SJSA1 (cell line): ENCODE measurements around the gene FTCD. TPM values are rescaled to one million over a fixed set of nuclear protein-coding genes. Genes with fewer than 3 reads are reported as not detected.
"Not testable (repeated sequence)": the region's sequence is repeated elsewhere in the genome, so short reads cannot be mapped to it uniquely, and the experiment has no call there.

Source experiments
- DNase-seq, 2 experiments: peaks; one replicate each; pipeline ENCODE4 v3.0.0-alpha.2; 2015 to 2020; ENCODE audit warnings: low spot score in 2 of 2, low read depth in 1 of 2
- H3K27ac ChIP-seq: fragments of 250-450 bp; sonication (Bioruptor Pico); 2 replicates; pipeline ENCODE4 v1.5.1; 2020; ENCODE audit warnings: mild to moderate bottlenecking, moderate library complexity
- H3K27me3 ChIP-seq: fragments of 250-450 bp; sonication (Bioruptor Pico); replicated peaks from 2 replicates; pipeline ENCODE4 v1.5.1; 2020; ENCODE audit warnings: mild to moderate bottlenecking, moderate library complexity
- H3K36me3 ChIP-seq: fragments of 250-450 bp; sonication (Bioruptor Pico); 2 replicates; pipeline ENCODE4 v1.5.1; 2020; ENCODE audit warnings: mild to moderate bottlenecking
- H3K4me1 ChIP-seq: fragments of 250-450 bp; sonication (Bioruptor Pico); replicated peaks from 2 replicates; pipeline ENCODE4 v1.6.1; 2021; ENCODE audit warnings: mild to moderate bottlenecking
- H3K4me3 ChIP-seq: fragments of 250-450 bp; sonication (Bioruptor Pico); 2 replicates; pipeline ENCODE4 v1.5.1; 2020; ENCODE audit warnings: mild to moderate bottlenecking
- H3K9me3 ChIP-seq: fragments of 250-450 bp; sonication (Bioruptor Pico); replicated peaks from 2 replicates; pipeline ENCODE4 v1.5.1; 2020; ENCODE audit warnings: mild to moderate bottlenecking
- total RNA-seq: library from RNA; depleted of rRNA; stranded (reverse); fragments of >200 nt; shearing (Covaris generic); gene quantifications from 2 replicates; pipeline ENCODE4 v1.2.3, GENCODE V29; 2014; rRNA removed

The FTCD gene
- not detected in 2 replicates for total RNA-seq

GRCh38 chr21:46155514-46156377 is at the start of gene FTCD:
TSS of gene FTCD (minus strand) at chr21:46155579. CDS start at chr21:46155523, 56 bp downstream.
- Histone ChIP-seq H3K4me3 (no peak within 1 kb of the TSS), H3K9me3 (no peaks in the 10 kb centered on the region), H3K36me3 (no peaks in the 10 kb centered on the region), H3K27me3 (no peaks in the 10 kb centered on the region), H3K27ac (no peak within 1 kb of the TSS), H3K4me1 (peaks cover 7% of the 10 kb centered on the region)
- peak in 1 of 2 experiments; percentile 38 for DNase-seq

- no peak for DNase-seq
- H3K36me3 ChIP-seq = peaks cover 19% of the 10 kb centered on the region
- H3K27ac ChIP-seq = no peak overlapping the region
- no peaks in the 10 kb centered on the region for H3K27me3 ChIP-seq
- no peaks in the 10 kb centered on the region for H3K4me1 ChIP-seq
- H3K9me3 ChIP-seq = no peaks in the 10 kb centered on the region
- no peak overlapping the region for H3K4me3 ChIP-seq
Observed at GRCh38 chr21:46205166-46205565, 49.8 kb upstream of the FTCD start.

GRCh38 chr21:46203203-46203600 is 47.8 kb upstream of the FTCD start:
- Histone ChIP-seq H3K27me3 (no peaks in the 10 kb centered on the region), H3K36me3 (peaks cover 18% of the 10 kb centered on the region), H3K4me3 (no peak overlapping the region), H3K9me3 (no peaks in the 10 kb centered on the region), H3K4me1 (no peaks in the 10 kb centered on the region), H3K27ac (no peak overlapping the region)
- DNase-seq = no peak

GRCh38 chr21:46202592-46203202 is 47.3 kb upstream of the FTCD start:
- Histone ChIP-seq H3K36me3 (peaks cover 18% of the 10 kb centered on the region), H3K27ac (no peak overlapping the region), H3K9me3 (no peaks in the 10 kb centered on the region), H3K4me3 (no peak overlapping the region), H3K4me1 (no peaks in the 10 kb centered on the region), H3K27me3 (no peaks in the 10 kb centered on the region)
- DNase-seq = no peak

GRCh38 chr21:46200877-46201803 is 45.8 kb upstream of the FTCD start:
- H3K36me3 ChIP-seq = peaks cover 11% of the 10 kb centered on the region
- H3K4me1 ChIP-seq, H3K9me3 ChIP-seq, H3K27ac ChIP-seq, H3K27me3 ChIP-seq, DNase-seq, H3K4me3 ChIP-seq: not testable (repeated sequence)

GRCh38 chr21:46199436-46200373 is 44.3 kb upstream of the FTCD start:
- H3K9me3 ChIP-seq = no peaks in the 10 kb centered on the region
- H3K4me3 ChIP-seq = no peak overlapping the region
- H3K27ac ChIP-seq = no peak overlapping the region
- no peak for DNase-seq
- peaks cover 24% of the 10 kb centered on the region for H3K36me3 ChIP-seq
- 0 out of 2 replicates have a peak, but pooled peaks cover 3% of the 10 kb centered on the region for H3K4me1 ChIP-seq
- no peaks in the 10 kb centered on the region for H3K27me3 ChIP-seq

- Histone ChIP-seq H3K36me3 (peaks cover 30% of the 10 kb centered on the region), H3K9me3 (no peaks in the 10 kb centered on the region), H3K4me1 (peaks cover 3% of the 10 kb centered on the region; the same call in 1 of the 2 replicates), H3K27me3 (no peaks in the 10 kb centered on the region), H3K4me3 (no peak overlapping the region), H3K27ac (no peak overlapping the region)
- DNase-seq = no peak
Observed at GRCh38 chr21:46196733-46197132, 41.4 kb upstream of the FTCD start.

- Histone ChIP-seq H3K36me3 (peaks cover 30% of the 10 kb centered on the region), H3K27me3 (no peaks in the 10 kb centered on the region), H3K27ac (no peak overlapping the region), H3K4me3 (no peak overlapping the region), H3K4me1 (peaks cover 9% of the 10 kb centered on the region), H3K9me3 (no peaks in the 10 kb centered on the region)
- no peak for DNase-seq
Observed at GRCh38 chr21:46195595-46196195, 40.3 kb upstream of the FTCD start.

GRCh38 chr21:46194374-46195334 is 39.3 kb upstream of the FTCD start:
- no peak for DNase-seq
- Histone ChIP-seq H3K4me1 (peaks cover 10% of the 10 kb centered on the region), H3K4me3 (no peak overlapping the region), H3K27ac (no peak overlapping the region), H3K9me3 (no peaks in the 10 kb centered on the region), H3K27me3 (no peaks in the 10 kb centered on the region), H3K36me3 (peaks cover 30% of the 10 kb centered on the region)

GRCh38 chr21:46193829-46194373 is 38.5 kb upstream of the FTCD start:
- H3K4me1 ChIP-seq = peaks cover 18% of the 10 kb centered on the region
- H3K27ac ChIP-seq = no peak overlapping the region
- no peak for DNase-seq
- no peaks in the 10 kb centered on the region for H3K27me3 ChIP-seq
- H3K4me3 ChIP-seq = no peak overlapping the region
- H3K9me3 ChIP-seq = no peaks in the 10 kb centered on the region
- H3K36me3 ChIP-seq = peaks cover 28% of the 10 kb centered on the region

GRCh38 chr21:46191686-46192575 is 36.6 kb upstream of the FTCD start:
- no peaks in the 10 kb centered on the region for H3K9me3 ChIP-seq
- DNase-seq = no peak
- no peaks in the 10 kb centered on the region for H3K27me3 ChIP-seq
- H3K4me3 ChIP-seq = no peak overlapping the region
- H3K36me3 ChIP-seq = peaks cover 28% of the 10 kb centered on the region
- H3K4me1 ChIP-seq = peaks cover 30% of the 10 kb centered on the region
- H3K27ac ChIP-seq = no peak overlapping the region
